PFSK-1 (cell line): ENCODE measurements around the gene SKA3.

ENCODE experiments used
- POLR2AphosphoS5 ChIP-seq: IDR thresholded peaks from 2 replicates; pipeline ENCODE4 v1.6.1; 2012; ENCODE audit warnings: low read depth, mild to moderate bottlenecking, control low read depth, low read length, moderate library complexity
- REST ChIP-seq, 2 experiments: IDR thresholded peaks; 2 replicates each; pipeline versions ENCODE4 v1.6.1 to v1.8.0; 2011 to 2012; ENCODE audit warnings: low read depth in 2 of 2, low read length in 2 of 2, control low read depth in 1 of 2, inconsistent platforms in 1 of 2, mild to moderate bottlenecking in 1 of 2, moderate library complexity in 1 of 2; ENCODE audit not compliant: insufficient read depth in 1 of 2
- TAF1 ChIP-seq: IDR thresholded peaks from 2 replicates; pipeline ENCODE4 v1.6.1; 2012; ENCODE audit warnings: low read length, control low read depth, borderline replicate concordance; ENCODE audit not compliant: insufficient read depth

GRCh38 chr13:21152251-21152899 is 24.0 kb downstream of the SKA3 start:
- TF ChIP-seq TAF1 (no peak), POLR2AphosphoS5 (no peak), REST (IDR thresholded peaks at IDR 0.05; ENCODE audit: insufficient read depth in 1 of 2, low read depth in 2 of 2, low read length in 2 of 2) (no peak)
